Suprapubic skin (tissue), 4 donors: ENCODE measurements around the gene TGFB2. TPM values are rescaled to one million over a fixed set of nuclear protein-coding genes. Genes with fewer than 3 reads are reported as not detected.

Source experiments
- DNase-seq, 2 donors: peaks; one replicate each; pipeline ENCODE4 v3.0.0-alpha.2; 2019; ENCODE audit warnings: low spot score in 2 of 2
- H3K27ac ChIP-seq: fragments of 200-600 bp; sonication (generic); one replicate; pipeline ENCODE4 v1.5.1; 2019
- H3K27me3 ChIP-seq: fragments of 200-600 bp; sonication (generic); one replicate; pipeline ENCODE4 v1.5.1; 2019
- H3K36me3 ChIP-seq: fragments of 200-600 bp; sonication (generic); one replicate; pipeline ENCODE4 v1.5.1; 2019
- H3K4me1 ChIP-seq: fragments of 200-600 bp; sonication (generic); one replicate; pipeline ENCODE4 v1.5.1; 2019
- H3K4me3 ChIP-seq: fragments of 200-600 bp; sonication (generic); one replicate; pipeline ENCODE4 v1.5.1; 2019; ENCODE audit warnings: mild to moderate bottlenecking
- H3K9me3 ChIP-seq: fragments of 200-600 bp; sonication (generic); one replicate; pipeline ENCODE4 v1.5.1; 2019
- CTCF ChIP-seq, 2 donors: fragments of 200-600 bp in 1 of 2; fragments of 450-650 bp in 1 of 2; sonication (generic) in 1 of 2; IDR thresholded peaks; one replicate each; pipeline ENCODE4 v1.5.1; 2016 to 2019; ENCODE audit warnings: antibody characterized with exemption in 2 of 2, mild to moderate bottlenecking in 1 of 2, moderate library complexity in 1 of 2
- EP300 ChIP-seq: sonication (generic); formaldehyde crosslinking; IDR thresholded peaks from one replicate; pipeline ENCODE4 v1.6.1; 2017; ENCODE audit warnings: antibody characterized with exemption
- POLR2A ChIP-seq, 2 donors: fragments of 450-650 bp; IDR thresholded peaks; one replicate each; pipeline ENCODE4 v1.6.1; 2017; ENCODE audit warnings: antibody characterized with exemption in 2 of 2, mild to moderate bottlenecking in 2 of 2, moderate library complexity in 2 of 2
- POLR2AphosphoS5 ChIP-seq, 3 donors: sonication (generic); formaldehyde crosslinking; IDR thresholded peaks; one replicate each; pipeline ENCODE4 v1.6.1; 2017; ENCODE audit warnings: antibody characterized with exemption in 3 of 3
- WGBS: methylation state at CpG from one replicate; pipeline ENCODE4 v1.1.5; 2018; 5-methylcytosine and 5-hydroxymethylcytosine counted together
- total RNA-seq, 4 donors: library from RNA; depleted of rRNA; stranded (reverse); fragments of >200 nt; gene quantifications; one replicate each; pipeline ENCODE4 v1.1.0, GENCODE V29; 2016

TGFB2 gene
- 1 to 10 TPM in 3 of 4 donors, under 1 TPM in 1; 0.60 to 3.9 (median 3.0) TPM for total RNA-seq

GRCh38 chr1:218344814-218345672 is at the start of gene TGFB2:
TGFB2 (plus strand) TSS chr1:218345336; CDS start chr1:218346702, 1,366 bp downstream.
- no peak for DNase-seq
- WGBS = 3% methylated on average over 22 of the region's 22 CpGs
- Histone ChIP-seq H3K4me1 (peaks cover 36% of the 10 kb centered on the region), H3K9me3 (no peaks in the 10 kb centered on the region), H3K27me3 (no peaks in the 10 kb centered on the region), H3K36me3 (no peaks in the 10 kb centered on the region), H3K27ac (peak within 1 kb of the TSS; percentile 78), H3K4me3 (peak within 1 kb of the TSS; percentile 77)
- TF ChIP-seq POLR2A (IDR thresholded peaks at IDR 0.05) (peak in 1 of 2 donors; percentile 70), POLR2AphosphoS5 (IDR thresholded peaks at IDR 0.05) (peak in 2 of 3 donors; percentile 15 to 33), CTCF (IDR thresholded peaks at IDR 0.05) (no peak), EP300 (no peak)

- H3K27ac ChIP-seq = no peak overlapping the region
- H3K9me3 ChIP-seq = no peaks in the 10 kb centered on the region
- DNase-seq = no peak
- H3K27me3 ChIP-seq = no peaks in the 10 kb centered on the region
- 93% methylated on average over 2 of the region's 2 CpGs for WGBS
- no peak overlapping the region for H3K4me3 ChIP-seq
- peaks cover 6% of the 10 kb centered on the region for H3K36me3 ChIP-seq
- H3K4me1 ChIP-seq = no peaks in the 10 kb centered on the region
- no peak for TF ChIP-seq POLR2A (IDR thresholded peaks at IDR 0.05)
- TF ChIP-seq CTCF (IDR thresholded peaks at IDR 0.05) = no peak
- no peak for TF ChIP-seq POLR2AphosphoS5 (IDR thresholded peaks at IDR 0.05)
- no peak for TF ChIP-seq EP300
These were observed 49.0 kb upstream of the TGFB2 start for GRCh38 chr1:218296162-218296561.

GRCh38 chr1:218297461-218297860 is 47.7 kb upstream of the TGFB2 start:
- WGBS = 87% methylated on average over 2 of the region's 2 CpGs
- peaks cover 6% of the 10 kb centered on the region for H3K36me3 ChIP-seq
- TF ChIP-seq CTCF (IDR thresholded peaks at IDR 0.05) = no peak
- no peak for TF ChIP-seq EP300
- no peak for TF ChIP-seq POLR2AphosphoS5 (IDR thresholded peaks at IDR 0.05)
- no peak for TF ChIP-seq POLR2A (IDR thresholded peaks at IDR 0.05)
- H3K27ac ChIP-seq = no peak overlapping the region
- H3K9me3 ChIP-seq = no peaks in the 10 kb centered on the region
- H3K4me3 ChIP-seq = no peak overlapping the region
- DNase-seq = no peak
- H3K4me1 ChIP-seq = no peaks in the 10 kb centered on the region
- H3K27me3 ChIP-seq = no peaks in the 10 kb centered on the region

GRCh38 chr1:218297867-218298266 is 47.3 kb upstream of the TGFB2 start:
- Histone ChIP-seq H3K4me1 (no peaks in the 10 kb centered on the region), H3K27me3 (no peaks in the 10 kb centered on the region), H3K4me3 (no peak overlapping the region), H3K9me3 (no peaks in the 10 kb centered on the region), H3K36me3 (peaks cover 6% of the 10 kb centered on the region), H3K27ac (no peak overlapping the region)
- DNase-seq = no peak
- TF ChIP-seq POLR2A (IDR thresholded peaks at IDR 0.05) (no peak), CTCF (IDR thresholded peaks at IDR 0.05) (no peak), POLR2AphosphoS5 (IDR thresholded peaks at IDR 0.05) (no peak), EP300 (no peak)
- WGBS = 69% methylated on average over 1 of the region's 1 CpG

GRCh38 chr1:218298398-218298797 is 46.7 kb upstream of the TGFB2 start:
- H3K4me3 ChIP-seq = no peak overlapping the region

More at GRCh38 chr1:218298398-218298797, 46.7 kb upstream of the TGFB2 start:
- WGBS = 95% methylated on average over 4 of the region's 4 CpGs
- TF ChIP-seq CTCF (IDR thresholded peaks at IDR 0.05) (no peak), EP300 (no peak), POLR2A (IDR thresholded peaks at IDR 0.05) (no peak), POLR2AphosphoS5 (IDR thresholded peaks at IDR 0.05) (no peak)
- DNase-seq = no peak
- peaks cover 6% of the 10 kb centered on the region for H3K36me3 ChIP-seq
- H3K9me3 ChIP-seq = no peaks in the 10 kb centered on the region
- H3K4me1 ChIP-seq = no peaks in the 10 kb centered on the region
- H3K27me3 ChIP-seq = no peaks in the 10 kb centered on the region
- no peak overlapping the region for H3K27ac ChIP-seq
